GM12892 (cell line): Measurements from ENCODE around the gene CDAN1.

Experiments
- POLR2A ChIP-seq: IDR thresholded peaks from 2 replicates; pipeline ENCODE4 v1.6.1; 2011; ENCODE audit warnings: low read depth, low read length, control low read depth
- POLR2AphosphoS5 ChIP-seq: IDR thresholded peaks from 2 replicates; pipeline ENCODE4 v1.6.1; 2011; ENCODE audit warnings: low read depth, low read length, control low read depth
- TAF1 ChIP-seq: IDR thresholded peaks from 2 replicates; pipeline ENCODE4 v1.6.1; 2011; ENCODE audit warnings: low read depth, mild to moderate bottlenecking, control low read depth, low read length, borderline replicate concordance

- no peak for TF ChIP-seq POLR2A
- no peak for TF ChIP-seq TAF1
- no peak for TF ChIP-seq POLR2AphosphoS5
Observed at GRCh38 chr15:42721016-42721415, 15.9 kb downstream of the CDAN1 start.
